ENCODE measurements around the gene RNF7.

GRCh38 chr3:141796081-141796888, 58.2 kb downstream of the RNF7 start:
- TF ChIP-seq, protein P1, sequence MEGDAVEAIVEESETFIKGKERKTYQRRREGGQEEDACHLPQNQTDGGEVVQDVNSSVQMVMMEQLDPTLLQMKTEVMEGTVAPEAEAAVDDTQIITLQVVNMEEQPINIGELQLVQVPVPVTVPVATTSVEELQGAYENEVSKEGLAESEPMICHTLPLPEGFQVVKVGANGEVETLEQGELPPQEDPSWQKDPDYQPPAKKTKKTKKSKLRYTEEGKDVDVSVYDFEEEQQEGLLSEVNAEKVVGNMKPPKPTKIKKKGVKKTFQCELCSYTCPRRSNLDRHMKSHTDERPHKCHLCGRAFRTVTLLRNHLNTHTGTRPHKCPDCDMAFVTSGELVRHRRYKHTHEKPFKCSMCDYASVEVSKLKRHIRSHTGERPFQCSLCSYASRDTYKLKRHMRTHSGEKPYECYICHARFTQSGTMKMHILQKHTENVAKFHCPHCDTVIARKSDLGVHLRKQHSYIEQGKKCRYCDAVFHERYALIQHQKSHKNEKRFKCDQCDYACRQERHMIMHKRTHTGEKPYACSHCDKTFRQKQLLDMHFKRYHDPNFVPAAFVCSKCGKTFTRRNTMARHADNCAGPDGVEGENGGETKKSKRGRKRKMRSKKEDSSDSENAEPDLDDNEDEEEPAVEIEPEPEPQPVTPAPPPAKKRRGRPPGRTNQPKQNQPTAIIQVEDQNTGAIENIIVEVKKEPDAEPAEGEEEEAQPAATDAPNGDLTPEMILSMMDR (IDR thresholded peaks at IDR 0.05; ENCODE audit: insufficient read depth, low read length): no peak
- TF ChIP-seq REST (IDR thresholded peaks at IDR 0.05; ENCODE audit: insufficient replicate concordance, low read depth): no peak
- peak; percentile 86 for TF ChIP-seq POLR2AphosphoS5 (IDR thresholded peaks at IDR 0.05; ENCODE audit: low read depth)
- TF ChIP-seq SPI1 (IDR thresholded peaks at IDR 0.05; ENCODE audit: borderline replicate concordance, low read depth): peak; percentile 9; the same call in 1 of the 2 replicates
- TF ChIP-seq GABPA (IDR thresholded peaks at IDR 0.05; ENCODE audit: low read depth): no peak

Measured in HL-60 (cell line).